ENCODE results near the gene DHTKD1. TPM values are rescaled to one million over a fixed set of nuclear protein-coding genes. Genes with fewer than 3 reads are reported as not detected.

DHTKD1 gene, protein sequence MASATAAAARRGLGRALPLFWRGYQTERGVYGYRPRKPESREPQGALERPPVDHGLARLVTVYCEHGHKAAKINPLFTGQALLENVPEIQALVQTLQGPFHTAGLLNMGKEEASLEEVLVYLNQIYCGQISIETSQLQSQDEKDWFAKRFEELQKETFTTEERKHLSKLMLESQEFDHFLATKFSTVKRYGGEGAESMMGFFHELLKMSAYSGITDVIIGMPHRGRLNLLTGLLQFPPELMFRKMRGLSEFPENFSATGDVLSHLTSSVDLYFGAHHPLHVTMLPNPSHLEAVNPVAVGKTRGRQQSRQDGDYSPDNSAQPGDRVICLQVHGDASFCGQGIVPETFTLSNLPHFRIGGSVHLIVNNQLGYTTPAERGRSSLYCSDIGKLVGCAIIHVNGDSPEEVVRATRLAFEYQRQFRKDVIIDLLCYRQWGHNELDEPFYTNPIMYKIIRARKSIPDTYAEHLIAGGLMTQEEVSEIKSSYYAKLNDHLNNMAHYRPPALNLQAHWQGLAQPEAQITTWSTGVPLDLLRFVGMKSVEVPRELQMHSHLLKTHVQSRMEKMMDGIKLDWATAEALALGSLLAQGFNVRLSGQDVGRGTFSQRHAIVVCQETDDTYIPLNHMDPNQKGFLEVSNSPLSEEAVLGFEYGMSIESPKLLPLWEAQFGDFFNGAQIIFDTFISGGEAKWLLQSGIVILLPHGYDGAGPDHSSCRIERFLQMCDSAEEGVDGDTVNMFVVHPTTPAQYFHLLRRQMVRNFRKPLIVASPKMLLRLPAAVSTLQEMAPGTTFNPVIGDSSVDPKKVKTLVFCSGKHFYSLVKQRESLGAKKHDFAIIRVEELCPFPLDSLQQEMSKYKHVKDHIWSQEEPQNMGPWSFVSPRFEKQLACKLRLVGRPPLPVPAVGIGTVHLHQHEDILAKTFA
- 6.3 to 12.9 TPM (median 8.5 TPM) in 5 replicates for total RNA-seq (2022; extraction: Qiagen RNA extraction; ENCODE audit: low read depth)

DNA sequence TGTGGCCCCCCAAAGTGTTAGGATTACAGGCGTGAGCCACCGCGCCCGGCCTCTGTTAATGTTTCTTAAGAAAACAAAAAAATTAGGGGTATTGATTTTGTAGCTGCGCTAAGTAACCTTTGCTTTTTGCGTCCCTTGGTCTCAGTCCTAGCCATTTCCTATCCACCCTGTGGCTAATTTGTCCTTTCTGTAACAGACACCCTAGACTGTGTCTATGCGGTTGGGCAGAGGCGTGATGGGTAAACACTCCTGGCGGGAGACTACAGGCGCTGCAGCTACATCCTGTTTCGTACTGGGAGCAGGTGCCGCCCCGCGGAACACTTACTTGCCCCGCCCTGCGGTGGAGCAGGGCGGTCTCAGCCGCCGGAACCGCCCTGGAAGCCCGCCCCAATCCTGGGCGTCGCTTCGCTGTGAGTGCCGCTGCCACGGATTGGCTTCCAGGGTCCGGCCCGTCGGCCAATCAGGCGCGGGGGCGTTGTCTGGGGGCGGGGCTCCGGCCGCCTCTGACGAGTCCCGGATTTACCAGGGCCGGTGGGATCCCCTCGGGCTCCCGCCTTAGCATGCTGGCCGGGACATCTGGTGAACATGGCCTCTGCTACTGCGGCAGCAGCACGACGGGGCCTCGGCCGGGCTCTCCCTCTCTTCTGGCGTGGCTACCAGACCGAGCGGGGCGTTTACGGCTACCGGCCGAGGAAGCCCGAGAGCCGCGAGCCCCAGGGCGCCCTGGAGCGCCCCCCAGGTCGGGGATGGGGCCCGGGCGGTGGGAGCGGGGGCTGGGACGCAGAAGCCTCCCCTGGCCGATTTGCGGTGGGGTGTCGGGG, at the start of gene DHTKD1:
TSS of gene DHTKD1 (plus strand) at position 506 of the 821 bp plus-strand sequence. CDS start at position 586, 80 bp downstream.

DNA sequence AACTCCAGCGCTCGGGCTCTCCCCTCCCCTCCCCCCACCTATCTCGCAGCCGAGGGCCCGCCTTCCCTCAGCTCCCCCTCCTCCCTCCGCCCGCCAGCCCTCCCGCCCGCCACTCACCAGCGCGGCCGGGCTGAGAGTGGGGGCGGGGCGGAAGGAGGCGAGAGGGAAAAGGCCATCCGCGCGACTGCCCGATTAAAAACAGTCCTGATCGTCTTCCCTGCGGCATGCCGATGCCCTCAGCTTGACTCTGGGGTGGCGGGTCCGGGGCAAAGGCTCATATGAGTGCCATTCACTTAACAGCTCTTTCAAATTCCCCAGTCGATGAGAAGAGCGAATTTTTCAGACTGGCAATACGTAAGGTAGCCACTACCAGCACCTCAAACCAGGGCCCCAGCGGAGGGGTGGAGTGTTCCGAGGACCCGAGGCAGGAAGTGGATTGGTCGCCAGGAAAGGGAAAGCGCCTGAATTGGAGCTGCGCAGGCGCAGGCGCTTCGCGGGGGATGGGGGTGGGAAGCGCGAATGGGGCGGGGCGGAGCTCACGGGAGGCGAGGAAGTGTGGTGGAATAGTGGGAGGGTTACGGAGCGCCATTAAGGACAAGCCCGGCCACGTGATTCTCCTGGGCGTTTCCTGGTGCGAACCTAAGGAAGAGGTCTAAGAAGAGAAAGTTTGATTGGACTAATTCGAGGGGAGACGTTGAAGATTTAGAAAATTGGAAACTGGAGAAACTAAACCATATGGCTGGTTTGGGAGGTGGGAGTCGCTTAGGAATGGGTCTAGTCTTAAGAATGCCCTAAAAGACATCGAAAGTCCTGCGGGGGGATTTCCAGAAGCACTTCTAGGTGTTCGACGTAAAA, 25.7 kb upstream of the DHTKD1 start, which contains the start of gene UPF2:
TSS of gene UPF2 (minus strand) at position 13 of the 855 bp plus-strand sequence. CDS start 7,386 bp downstream, outside the sequence.

DNA sequence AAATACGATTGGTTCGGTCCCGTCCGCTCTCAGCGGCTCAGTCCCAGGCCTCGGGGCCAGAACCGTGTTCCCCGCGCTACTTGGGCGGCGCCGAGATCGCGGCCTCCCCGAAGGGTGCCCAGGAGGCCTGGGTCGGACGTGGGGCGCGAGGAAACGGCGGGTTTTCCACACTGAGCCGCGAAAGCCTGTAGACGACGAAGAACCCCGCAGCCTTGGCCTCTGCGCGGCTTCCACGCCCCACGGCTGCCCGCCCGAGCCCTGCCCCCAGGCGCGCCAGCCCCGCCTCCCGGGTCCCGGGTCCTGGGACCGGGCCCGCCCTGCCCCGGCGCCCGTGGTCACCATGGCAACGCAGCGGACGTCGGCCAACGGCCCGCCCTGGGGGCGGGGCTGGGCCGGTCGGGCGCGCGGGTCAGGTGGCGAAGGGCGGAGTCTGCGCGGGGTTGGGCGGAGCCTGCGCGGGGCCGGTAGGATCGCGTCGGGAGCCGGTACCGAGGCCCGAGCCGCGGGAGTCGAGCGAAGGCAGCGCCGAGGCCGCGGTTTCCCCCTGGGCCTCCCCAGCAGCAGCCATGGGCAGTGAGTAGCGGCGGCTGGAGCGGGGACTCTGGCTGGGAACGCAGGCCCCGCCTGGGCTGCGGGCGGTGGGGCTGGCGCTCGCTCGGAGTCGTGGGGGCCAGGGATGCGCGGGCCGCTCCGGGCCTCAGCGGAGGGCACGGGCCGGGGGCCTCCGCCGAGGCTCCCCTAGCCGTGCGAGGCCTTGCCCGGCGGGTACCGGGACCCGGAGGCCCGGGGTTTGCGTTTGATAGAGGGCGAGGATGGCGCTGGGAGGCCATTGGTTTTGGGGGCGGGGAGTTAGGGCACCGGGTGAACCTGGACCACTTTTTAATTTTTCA, 60.7 kb downstream of the DHTKD1 start, which contains the start of gene SEC61A2:
TSS of gene SEC61A2 (plus strand) at position 456 of the 890 bp plus-strand sequence. CDS start at position 567, 111 bp downstream.

Other genes with a start within 250 kb of the DHTKD1 start
- 26.6 to 45.4 TPM (median 41.2 TPM) in 5 replicates for gene PROSER2, start 245.6 kb upstream of the DHTKD1 start, total RNA-seq (2022; extraction: Qiagen RNA extraction; ENCODE audit: low read depth)
- 15.8 to 20.1 TPM (median 15.8 TPM) in 5 replicates for gene UPF2, start 26.1 kb upstream of the DHTKD1 start, total RNA-seq (2022; extraction: Qiagen RNA extraction; ENCODE audit: low read depth)
- gene SEC61A2, start 60.7 kb downstream of the DHTKD1 start, total RNA-seq (2022; extraction: Qiagen RNA extraction; ENCODE audit: low read depth): 10.1 to 15.3 TPM (median 12.9 TPM) in 5 replicates
- gene NUDT5, start 126.9 kb downstream of the DHTKD1 start, total RNA-seq (2022; extraction: Qiagen RNA extraction; ENCODE audit: low read depth): 122 to 206 TPM (median 139 TPM) in 5 replicates
- 124 to 175 TPM (median 129 TPM) in 5 replicates for gene CDC123, start 127.2 kb downstream of the DHTKD1 start, total RNA-seq (2022; extraction: Qiagen RNA extraction; ENCODE audit: low read depth)

All from A549 treated with ZK216348 at 1 μM for 4 hours (cell line).